ENCODE measurements around the gene OBSCN.

DNA sequence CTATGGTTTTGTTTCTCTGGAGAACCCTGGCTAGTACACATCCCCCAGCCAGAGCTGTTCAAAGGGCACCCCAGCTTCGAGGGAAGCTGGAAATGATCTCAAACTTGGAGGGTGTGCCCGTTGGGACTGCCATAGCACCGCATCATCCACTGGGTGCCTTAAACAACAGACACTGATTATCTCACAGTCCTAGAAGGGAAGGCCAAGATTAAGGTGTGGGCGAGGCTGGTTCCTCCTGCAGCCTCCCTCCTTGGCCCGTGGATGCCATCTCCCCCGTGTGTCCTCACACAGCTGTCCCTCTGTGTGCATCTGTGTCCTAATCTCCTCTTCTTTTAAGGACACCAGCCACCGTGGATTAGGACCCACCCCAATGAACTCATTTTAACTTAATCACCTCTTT is 46.5 kb upstream of the OBSCN start:
- TF ChIP-seq, protein P1, sequence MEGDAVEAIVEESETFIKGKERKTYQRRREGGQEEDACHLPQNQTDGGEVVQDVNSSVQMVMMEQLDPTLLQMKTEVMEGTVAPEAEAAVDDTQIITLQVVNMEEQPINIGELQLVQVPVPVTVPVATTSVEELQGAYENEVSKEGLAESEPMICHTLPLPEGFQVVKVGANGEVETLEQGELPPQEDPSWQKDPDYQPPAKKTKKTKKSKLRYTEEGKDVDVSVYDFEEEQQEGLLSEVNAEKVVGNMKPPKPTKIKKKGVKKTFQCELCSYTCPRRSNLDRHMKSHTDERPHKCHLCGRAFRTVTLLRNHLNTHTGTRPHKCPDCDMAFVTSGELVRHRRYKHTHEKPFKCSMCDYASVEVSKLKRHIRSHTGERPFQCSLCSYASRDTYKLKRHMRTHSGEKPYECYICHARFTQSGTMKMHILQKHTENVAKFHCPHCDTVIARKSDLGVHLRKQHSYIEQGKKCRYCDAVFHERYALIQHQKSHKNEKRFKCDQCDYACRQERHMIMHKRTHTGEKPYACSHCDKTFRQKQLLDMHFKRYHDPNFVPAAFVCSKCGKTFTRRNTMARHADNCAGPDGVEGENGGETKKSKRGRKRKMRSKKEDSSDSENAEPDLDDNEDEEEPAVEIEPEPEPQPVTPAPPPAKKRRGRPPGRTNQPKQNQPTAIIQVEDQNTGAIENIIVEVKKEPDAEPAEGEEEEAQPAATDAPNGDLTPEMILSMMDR (IDR thresholded peaks at IDR 0.05) = no peak
- no peak for TF ChIP-seq POLR2A (IDR thresholded peaks at IDR 0.05)

Data from adrenal gland (tissue), 5 donors.